ENCODE results near the gene PRND. TPM values are rescaled to one million over a fixed set of nuclear protein-coding genes. Genes with fewer than 3 reads are reported as not detected.

PRND gene
- total and polyA plus RNA-seq, 2 donors (not counting 1 experiment from before 2014, with no cell fraction given) = 0.03 TPM; not detected in 1

DNA sequence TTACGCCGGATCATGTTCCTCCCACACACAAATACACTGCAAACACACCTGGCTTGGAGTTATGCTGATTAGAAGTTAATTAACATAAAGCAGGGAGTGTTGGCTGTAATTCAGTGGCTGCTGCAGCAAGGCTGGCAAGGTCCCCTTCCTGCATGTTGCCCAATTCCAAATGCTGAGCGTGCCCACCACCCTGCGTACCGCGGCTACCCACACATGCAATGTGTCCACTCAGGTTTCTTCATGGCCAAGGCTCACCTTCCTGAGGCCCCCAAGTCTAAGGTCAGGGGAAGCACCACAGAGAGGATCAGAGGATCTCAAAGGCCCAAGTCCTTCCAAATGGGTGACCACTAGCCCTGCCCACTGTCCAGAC lies 11.6 kb upstream of the PRND start:
- Histone ChIP-seq H3K27ac (ENCODE audit: low read length in 2 of 2) (no peak overlapping the region), H3K9me3 (ENCODE audit: control extremely low read depth in 1 of 3, control insufficient read depth in 2 of 3, insufficient read depth in 1 of 3, low read length in 2 of 3) (no peaks in the 10 kb centered on the region), H3K4me1 (ENCODE audit: control insufficient read depth in 2 of 2, insufficient read depth in 2 of 2, low read length in 2 of 2) (peaks cover 0 to 6% of the 10 kb centered on the region in 2 donors), H3K27me3 (replicated peaks in 1 of 4; ENCODE audit: control extremely low read depth in 1 of 4, control insufficient read depth in 3 of 4, insufficient read depth in 4 of 4, low read length in 3 of 4) (no peaks in the 10 kb centered on the region), H4K20me1 (ENCODE audit: control insufficient read depth, insufficient read depth, low read length, poor library complexity, severe bottlenecking) (no peaks in the 10 kb centered on the region), H3K4me3 (ENCODE audit: control extremely low read depth in 1 of 5, extremely low read depth in 1 of 5, insufficient read depth in 1 of 5, low read depth in 2 of 5, low read length in 4 of 5) (no peak overlapping the region), H3K9ac (ENCODE audit: low read length) (no peak overlapping the region), H3K79me2 (ENCODE audit: control insufficient read depth, insufficient read depth, low read length) (no peaks in the 10 kb centered on the region), H2AFZ (ENCODE audit: insufficient read depth, low read depth, low read length, poor library complexity, severe bottlenecking) (no peak overlapping the region), H3K36me3 (replicated peaks in 1 of 2; ENCODE audit: control extremely low read depth in 1 of 2, control insufficient read depth in 1 of 2, extremely low read depth in 1 of 2, insufficient read depth in 2 of 2, low read length in 1 of 2) (no peaks in the 10 kb centered on the region), H3K4me2 (replicated peaks; ENCODE audit: low read depth, low read length, poor library complexity, severe bottlenecking) (no peak overlapping the region)
- no peak overlapping the region for H3K27ac Mint-ChIP-seq
- H3K27me3 Mint-ChIP-seq = no peaks in the 10 kb centered on the region
- ChIA-PET POLR2A (no interaction called here), CTCF (interaction anchor here (0.9 kb wide), 1 partner anchor 10 kb away, joined by 5 read pairs; no protein-coding TSS in a partner anchor)
- DNase-seq (no peak), ATAC-seq (ENCODE audit: low read depth) (no peak)
- peaks cover 3% of the 10 kb centered on the region for H3K9me3 Mint-ChIP-seq (ENCODE audit: insufficient read depth)
- 97% methylated on average over 4 of the region's 6 CpGs for WGBS (ENCODE audit: insufficient coverage)
- no peak overlapping the region for H3K4me3 Mint-ChIP-seq
- intact Hi-C loops (cut with micrococcal nuclease) = no loop called here
- no peak for TF ChIP-seq EZH2 (IDR thresholded peaks at IDR 0.05; ENCODE audit: borderline replicate concordance, insufficient read depth, low read depth, low read length, poor library complexity, severe bottlenecking)
- TF ChIP-seq, protein P1, sequence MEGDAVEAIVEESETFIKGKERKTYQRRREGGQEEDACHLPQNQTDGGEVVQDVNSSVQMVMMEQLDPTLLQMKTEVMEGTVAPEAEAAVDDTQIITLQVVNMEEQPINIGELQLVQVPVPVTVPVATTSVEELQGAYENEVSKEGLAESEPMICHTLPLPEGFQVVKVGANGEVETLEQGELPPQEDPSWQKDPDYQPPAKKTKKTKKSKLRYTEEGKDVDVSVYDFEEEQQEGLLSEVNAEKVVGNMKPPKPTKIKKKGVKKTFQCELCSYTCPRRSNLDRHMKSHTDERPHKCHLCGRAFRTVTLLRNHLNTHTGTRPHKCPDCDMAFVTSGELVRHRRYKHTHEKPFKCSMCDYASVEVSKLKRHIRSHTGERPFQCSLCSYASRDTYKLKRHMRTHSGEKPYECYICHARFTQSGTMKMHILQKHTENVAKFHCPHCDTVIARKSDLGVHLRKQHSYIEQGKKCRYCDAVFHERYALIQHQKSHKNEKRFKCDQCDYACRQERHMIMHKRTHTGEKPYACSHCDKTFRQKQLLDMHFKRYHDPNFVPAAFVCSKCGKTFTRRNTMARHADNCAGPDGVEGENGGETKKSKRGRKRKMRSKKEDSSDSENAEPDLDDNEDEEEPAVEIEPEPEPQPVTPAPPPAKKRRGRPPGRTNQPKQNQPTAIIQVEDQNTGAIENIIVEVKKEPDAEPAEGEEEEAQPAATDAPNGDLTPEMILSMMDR (IDR thresholded peaks at IDR 0.05) = no peak
- H3K4me1 Mint-ChIP-seq = peaks cover 6% of the 10 kb centered on the region

DNA sequence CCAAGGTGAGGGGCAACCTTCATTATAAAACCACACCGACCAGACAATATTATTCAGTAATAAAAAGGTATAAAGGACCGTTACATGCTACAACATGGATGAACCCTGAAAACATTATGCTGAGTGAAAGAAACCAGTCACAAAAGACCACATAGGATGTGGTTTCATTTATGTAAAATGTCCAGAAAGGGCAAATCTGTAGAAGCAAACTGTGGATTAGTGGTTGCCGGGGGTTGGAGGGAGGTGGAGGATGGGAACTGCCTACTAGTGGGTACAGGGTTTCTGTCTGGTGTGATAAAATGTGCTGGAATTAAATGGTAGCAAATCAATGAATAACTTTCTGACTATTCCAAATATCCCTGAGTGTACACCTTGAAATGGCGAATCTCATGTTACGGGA lies 10.2 kb upstream of the PRND start:
- no peak overlapping the region for H3K27ac ChIP-seq (ENCODE audit: low read length in 2 of 2)
- Mint-ChIP-seq H3K4me1 (peaks cover 9% of the 10 kb centered on the region), H3K4me3 (peak overlapping the region; percentile 47), H3K27ac (peak overlapping the region; percentile 41), H3K27me3 (no peaks in the 10 kb centered on the region), H3K9me3 (ENCODE audit: insufficient read depth) (peaks cover 3% of the 10 kb centered on the region)
- no peaks in the 10 kb centered on the region for H4K20me1 ChIP-seq (ENCODE audit: control insufficient read depth, insufficient read depth, low read length, poor library complexity, severe bottlenecking)
- H3K9ac ChIP-seq (ENCODE audit: low read length) = no peak overlapping the region
- POLR2A ChIA-PET = no interaction called here
- DNase-seq (no peak), ATAC-seq (ENCODE audit: low read depth) (peak; percentile 43)
- H3K27me3 ChIP-seq (replicated peaks in 1 of 4; ENCODE audit: control extremely low read depth in 1 of 4, control insufficient read depth in 3 of 4, insufficient read depth in 4 of 4, low read length in 3 of 4) = no peaks in the 10 kb centered on the region
- peak overlapping the region; percentile 40 for H3K4me2 ChIP-seq (replicated peaks; ENCODE audit: low read depth, low read length, poor library complexity, severe bottlenecking)
- CTCF ChIA-PET = no interaction called here
- no peaks in the 10 kb centered on the region for H3K79me2 ChIP-seq (ENCODE audit: control insufficient read depth, insufficient read depth, low read length)
- no peak for TF ChIP-seq EZH2 (IDR thresholded peaks at IDR 0.05; ENCODE audit: borderline replicate concordance, insufficient read depth, low read depth, low read length, poor library complexity, severe bottlenecking)
- TF ChIP-seq, protein P1 (IDR thresholded peaks at IDR 0.05) = no peak
- H3K4me3 ChIP-seq (ENCODE audit: control extremely low read depth in 1 of 5, extremely low read depth in 1 of 5, insufficient read depth in 1 of 5, low read depth in 2 of 5, low read length in 4 of 5) = no peak overlapping the region
- peak overlapping the region; percentile 27 for H2AFZ ChIP-seq (ENCODE audit: insufficient read depth, low read depth, low read length, poor library complexity, severe bottlenecking)
- intact Hi-C loops (cut with micrococcal nuclease) = no loop called here
- H3K9me3 ChIP-seq (ENCODE audit: control extremely low read depth in 1 of 3, control insufficient read depth in 2 of 3, insufficient read depth in 1 of 3, low read length in 2 of 3) = no peaks in the 10 kb centered on the region
- no peaks in the 10 kb centered on the region for H3K36me3 ChIP-seq (replicated peaks in 1 of 2; ENCODE audit: control extremely low read depth in 1 of 2, control insufficient read depth in 1 of 2, extremely low read depth in 1 of 2, insufficient read depth in 2 of 2, low read length in 1 of 2)
- peaks cover 0 to 6% of the 10 kb centered on the region in 2 donors for H3K4me1 ChIP-seq (ENCODE audit: control insufficient read depth in 2 of 2, insufficient read depth in 2 of 2, low read length in 2 of 2)
- WGBS (ENCODE audit: insufficient coverage) = no CpG with 5 or more reads among the region's 5 CpGs
